RPMI7951 (cell line): ENCODE results near the gene TSPAN5. TPM values are rescaled to one million over a fixed set of nuclear protein-coding genes. Genes with fewer than 3 reads are reported as not detected.
"Not testable (repeated sequence)": the region's sequence is repeated elsewhere in the genome, so short reads cannot be mapped to it uniquely, and the experiment has no call there.

Experiments
- DNase-seq: peaks from one replicate; pipeline ENCODE4 v3.0.0-alpha.2; 2012; ENCODE audit warnings: low read depth
- total RNA-seq: library from RNA; depleted of rRNA; stranded (reverse); fragments of >200 nt; shearing (Covaris generic); gene quantifications from 2 replicates; pipeline ENCODE4 v1.2.3, GENCODE V29; 2014; rRNA removed

The TSPAN5 gene
- total RNA-seq = 25.2 and 26.6 TPM in 2 replicates

DNA sequence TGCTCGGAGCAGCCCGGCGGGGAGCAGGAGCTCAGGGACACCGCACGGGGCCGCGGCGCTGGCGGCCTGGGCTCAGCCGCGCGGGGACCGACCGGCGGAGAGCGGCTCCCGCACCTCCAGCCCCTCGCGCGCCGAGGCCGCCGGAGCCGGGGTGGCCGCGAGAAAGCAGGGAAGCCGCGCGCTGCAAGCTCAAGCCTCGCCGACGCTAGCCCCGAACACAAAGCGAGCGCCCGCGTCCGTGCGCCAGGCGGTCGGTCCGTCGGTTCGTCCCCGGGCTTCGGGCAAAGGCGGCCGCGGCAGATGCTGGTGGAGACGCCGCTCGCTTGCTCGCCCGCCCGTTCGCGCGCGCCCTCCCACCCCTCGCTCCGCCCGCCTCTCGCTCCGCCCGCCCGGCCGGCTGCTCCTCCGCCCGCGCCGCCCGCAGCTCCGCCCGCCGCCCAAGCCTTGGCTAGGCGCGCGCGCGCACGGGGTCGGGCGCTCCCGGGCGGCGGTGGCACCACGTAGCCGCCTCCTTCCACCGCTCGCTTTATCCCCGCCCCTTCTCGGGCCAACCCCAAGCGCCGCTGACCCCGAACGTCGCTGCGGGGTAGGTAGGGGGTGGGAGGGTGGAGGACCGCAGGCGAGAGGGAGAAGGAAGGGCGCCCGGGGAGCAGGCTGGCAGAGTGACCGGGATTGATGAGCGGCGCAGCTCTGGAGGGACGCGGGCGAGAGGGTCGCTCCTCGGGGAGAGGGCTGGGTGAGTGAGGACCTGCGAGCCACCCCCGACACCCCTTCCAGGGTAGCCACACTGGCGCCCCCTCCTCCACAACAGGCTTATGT, at the start of gene TSPAN5:
TSS of gene TSPAN5 (minus strand) at position 325 of the 819 bp plus-strand sequence.
- DNase-seq = peak; percentile 84

GRCh38 chr4:98706935-98707334, 48.5 kb upstream of the TSPAN5 start:
- no peak for DNase-seq

- no peak for DNase-seq
Observed at GRCh38 chr4:98706200-98706813, 47.9 kb upstream of the TSPAN5 start.

- not testable (repeated sequence) for DNase-seq
Observed at GRCh38 chr4:98705586-98705985, 47.2 kb upstream of the TSPAN5 start.

- no peak for DNase-seq
Observed at GRCh38 chr4:98700656-98701055, 42.2 kb upstream of the TSPAN5 start.

- DNase-seq = no peak
Observed at GRCh38 chr4:98694076-98694475, 35.7 kb upstream of the TSPAN5 start.

- DNase-seq = no peak
Observed at GRCh38 chr4:98692411-98692810, 34.0 kb upstream of the TSPAN5 start.

DNA sequence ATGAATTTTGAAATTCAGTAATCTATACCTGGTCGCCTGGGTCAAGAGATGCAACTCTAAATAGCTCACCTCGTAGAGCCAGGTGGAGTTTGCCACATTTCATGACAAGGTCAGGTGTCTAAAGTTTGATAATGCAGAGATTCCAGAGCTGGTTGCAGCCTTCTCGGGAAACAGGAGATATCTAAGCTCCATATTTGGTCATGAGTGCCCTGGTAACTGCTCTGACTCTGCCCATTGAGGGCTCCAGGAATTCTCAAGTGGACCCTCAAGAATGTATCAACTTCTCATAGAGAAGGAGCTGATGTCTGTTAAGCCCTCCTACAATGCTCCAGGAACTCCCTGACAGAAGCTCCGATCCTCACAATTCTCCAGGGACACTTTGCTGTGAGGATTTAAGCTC, 33.2 kb upstream of the TSPAN5 start:
- DNase-seq = no peak

DNA sequence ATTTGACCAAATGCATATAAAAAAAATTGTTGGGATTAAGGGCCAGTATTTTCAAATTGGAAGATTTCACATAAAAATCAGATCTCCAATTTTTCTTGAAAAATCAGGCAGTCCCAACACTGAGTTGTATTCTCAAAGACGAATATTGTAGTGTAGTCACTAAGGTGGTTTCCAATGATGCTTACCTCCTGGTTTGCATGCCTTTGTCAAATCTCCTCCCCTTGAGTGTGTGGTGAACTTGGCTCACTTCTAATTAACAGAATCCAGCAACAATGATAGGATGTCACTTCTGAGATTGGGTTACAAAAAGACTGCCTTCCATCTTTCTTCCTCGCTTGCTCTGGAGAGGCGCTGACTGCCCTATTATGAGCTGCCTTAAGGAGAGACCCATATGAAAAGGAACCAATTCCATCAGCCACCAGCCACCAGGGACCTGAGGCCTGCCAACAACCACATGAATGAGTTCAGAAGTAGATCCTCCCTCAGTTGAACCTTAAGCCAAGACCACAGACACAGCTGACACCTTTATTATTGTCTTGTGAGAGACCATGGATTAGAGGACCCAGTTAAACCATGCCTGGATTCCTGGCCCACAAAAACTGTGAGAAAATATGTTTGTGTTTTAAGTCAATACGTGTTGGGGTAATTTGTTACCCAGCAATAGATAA, 31.2 kb upstream of the TSPAN5 start:
- DNase-seq = no peak

- DNase-seq = peak; percentile 92
Observed at GRCh38 chr4:98688411-98689290, 30.2 kb upstream of the TSPAN5 start.

GRCh38 chr4:98687876-98688275, 29.5 kb upstream of the TSPAN5 start:
- peak; percentile 26 for DNase-seq

GRCh38 chr4:98686847-98687246, 28.4 kb upstream of the TSPAN5 start:
- DNase-seq = no peak

GRCh38 chr4:98686043-98686707, 27.8 kb upstream of the TSPAN5 start:
- DNase-seq = no peak

- no peak for DNase-seq
Observed at GRCh38 chr4:98685225-98686042, 27.0 kb upstream of the TSPAN5 start.

DNA sequence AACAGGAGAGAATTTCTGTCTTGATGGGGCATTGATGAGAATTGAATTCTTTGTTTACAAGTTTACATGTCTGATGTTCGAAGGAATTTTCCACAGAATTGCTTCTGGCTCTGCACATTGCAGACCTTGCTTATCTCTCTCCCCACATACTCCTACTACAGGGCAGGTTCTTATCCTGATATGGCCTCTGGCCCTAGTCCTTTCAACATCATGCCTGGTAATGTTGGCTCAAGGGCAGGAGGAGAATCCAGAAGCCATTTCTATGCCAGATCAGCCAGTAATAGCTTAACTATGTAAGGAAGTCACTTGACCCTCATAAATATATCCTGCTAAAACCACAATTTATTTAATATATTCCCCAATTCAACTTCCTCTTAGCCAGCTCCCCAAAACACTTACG, 24.3 kb upstream of the TSPAN5 start:
- peak; percentile 54 for DNase-seq

GRCh38 chr4:98680806-98681205, 22.4 kb upstream of the TSPAN5 start:
- no peak for DNase-seq

GRCh38 chr4:98679738-98680137, 21.3 kb upstream of the TSPAN5 start:
- no peak for DNase-seq

DNA sequence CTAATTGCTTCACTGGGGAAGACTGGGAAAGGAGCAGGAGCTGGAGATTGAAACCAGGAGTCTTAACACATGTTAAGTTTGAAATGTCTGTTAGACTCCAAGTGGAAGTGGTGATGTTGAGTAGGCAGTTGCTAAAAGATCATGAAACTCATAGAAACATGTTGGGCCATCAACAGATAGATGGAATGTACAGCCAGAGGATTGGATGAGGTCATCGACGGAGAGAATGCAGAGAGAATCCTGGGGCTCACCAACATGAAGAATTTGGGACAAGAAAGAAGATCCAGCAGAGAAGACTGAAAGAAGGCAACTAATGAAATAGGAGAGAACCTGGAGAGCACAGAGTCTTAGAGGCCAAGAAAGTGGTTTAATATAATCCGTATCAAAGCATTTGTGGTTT, 19.4 kb upstream of the TSPAN5 start:
- no peak for DNase-seq

GRCh38 chr4:98674404-98675173, 16.2 kb upstream of the TSPAN5 start:
- no peak for DNase-seq

DNA sequence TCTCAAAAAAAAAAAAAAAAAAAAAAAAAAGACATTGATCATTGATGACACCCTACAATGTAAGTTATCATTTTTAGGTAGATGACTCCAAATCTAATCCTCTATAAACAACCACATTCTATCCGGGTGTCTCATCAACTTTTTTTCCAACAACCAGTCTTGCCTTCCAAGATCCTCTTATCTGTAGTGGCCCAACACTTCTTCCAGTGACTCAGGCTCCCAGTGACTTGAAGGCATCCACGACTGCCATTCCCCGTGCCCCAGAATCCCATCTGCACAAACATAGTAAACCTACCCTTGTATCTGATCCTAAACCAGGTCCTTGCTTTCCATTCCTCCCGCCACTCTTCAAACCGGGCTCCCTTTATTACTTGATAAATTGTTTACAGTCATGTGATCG, 15.6 kb upstream of the TSPAN5 start:
- DNase-seq = peak; percentile 28
